Adrenal gland (tissue), 12 donors: ENCODE results near the gene SMCO4. TPM values are rescaled to one million over a fixed set of nuclear protein-coding genes. Genes with fewer than 3 reads are reported as not detected.

Source experiments
- DNase-seq, 7 donors: peaks; one replicate each; pipeline ENCODE4 v3.0.0-alpha.2; 2019 to 2020
- H3K27ac ChIP-seq, 5 donors: fragments of 200-600 bp; sonication (generic) in 4 of 5; 1 replicate in 3 of 5; 2 replicates in 2 of 5; pipeline versions ENCODE4 v1.5.1 to v1.8.0; 2016 to 2020; ENCODE audit warnings: mild to moderate bottlenecking in 1 of 5
- H3K27me3 ChIP-seq: fragments of 200-600 bp; 2 replicates; pipeline ENCODE4 v1.8.0; 2021
- H3K36me3 ChIP-seq, 2 donors: fragments of 200-600 bp; replicated peaks in 1 of 2; 1 replicate in 1 of 2; 2 replicates in 1 of 2; pipeline versions ENCODE4 v1.5.1 to v1.8.0; 2018 to 2022
- H3K4me1 ChIP-seq, 2 donors: fragments of 200-600 bp; replicated peaks in 1 of 2; 1 replicate in 1 of 2; 2 replicates in 1 of 2; pipeline versions ENCODE4 v1.5.1 to v1.8.0; 2018 to 2021
- H3K4me3 ChIP-seq, 4 donors: fragments of 200-600 bp; sonication (generic) in 3 of 4; one replicate each; pipeline ENCODE4 v1.5.1; 2016 to 2018
- H3K9me3 ChIP-seq, 3 donors: fragments of 200-600 bp; sonication (generic) in 1 of 3; replicated peaks in 1 of 3; 1 replicate in 2 of 3; 2 replicates in 1 of 3; pipeline versions ENCODE4 v1.5.1 to v1.8.0; 2016 to 2021
- CTCF ChIP-seq, 6 experiments: fragments of 450-650 bp in 4 of 6; fragments of 200-600 bp in 2 of 6; sonication (generic) in 1 of 6; IDR thresholded peaks; 1 replicate in 5 of 6; 2 replicates in 1 of 6; pipeline versions ENCODE4 v1.5.1 to v1.8.0; 2016 to 2021; ENCODE audit warnings: antibody characterized with exemption in 6 of 6, mild to moderate bottlenecking in 2 of 6, moderate library complexity in 1 of 6
- POLR2A ChIP-seq, 2 donors: fragments of 450-650 bp; IDR thresholded peaks; one replicate each; pipeline ENCODE4 v1.6.1; 2017; ENCODE audit warnings: antibody characterized with exemption in 2 of 2, mild to moderate bottlenecking in 2 of 2, moderate library complexity in 1 of 2
- WGBS, 4 donors: extraction: QIAGEN DNeasy Blood & Tissue Kit in 2 of 4; methylation state at CpG; one replicate each; pipeline versions ENCODE4 v1.1.5 to v1.1.7; 2013 to 2017; 5-methylcytosine and 5-hydroxymethylcytosine counted together
- intact Hi-C, 2 donors: fragments of 100-400 bp; cut with DNase I; formaldehyde crosslinking; loops; one replicate each; pipeline versions ENCODE4 v1.14.1 to v1.15.0; 2022 to 2023
- polyA plus RNA-seq, 3 donors: library from polyadenylated mRNA; stranded (reverse); fragments of 200-250 nt in 2 of 3; fragments of 350-450 nt in 1 of 3; fragmentation: Illumina TruSeq in 1 of 3; extraction: RNeasy Lipid Tissue Mini Kit (QIAGEN cat#74804) in 1 of 3; gene quantifications; one replicate each; pipeline ENCODE4 v1.2.3, GENCODE V29; 2013 to 2014
- total RNA-seq, 9 donors: library from RNA; depleted of rRNA in 4 of 9; stranded (reverse); fragments of >200 nt in 4 of 9; fragments of 120-200 nt in 1 of 9; fragmentation: NEBNext Ultra II Directional in 1 of 9; extraction: Animal tissue kit (Norgen Biotek cat#: 25700) in 1 of 9; gene quantifications; one replicate each; pipeline versions ENCODE4 v1.1.0 to v1.2.4, GENCODE V29; 2013 to 2023
- donor health status: healthy with polysubstance abuse.
- donor health status: Bipolar disorder and iron deficiency.
- donor health status: DM: yes; HTN: yes; CAD: no.
- donor health status: DM: no; HTN: no; CAD: no.
- donor health status: DM: no; HTN: no; CAD: no.
- donor health status: DM: yes; HTN: yes; CAD: no.

Gene SMCO4
- total and polyA plus RNA-seq, 12 donors: 23.2 to 108 (median 73.2) TPM

DNA sequence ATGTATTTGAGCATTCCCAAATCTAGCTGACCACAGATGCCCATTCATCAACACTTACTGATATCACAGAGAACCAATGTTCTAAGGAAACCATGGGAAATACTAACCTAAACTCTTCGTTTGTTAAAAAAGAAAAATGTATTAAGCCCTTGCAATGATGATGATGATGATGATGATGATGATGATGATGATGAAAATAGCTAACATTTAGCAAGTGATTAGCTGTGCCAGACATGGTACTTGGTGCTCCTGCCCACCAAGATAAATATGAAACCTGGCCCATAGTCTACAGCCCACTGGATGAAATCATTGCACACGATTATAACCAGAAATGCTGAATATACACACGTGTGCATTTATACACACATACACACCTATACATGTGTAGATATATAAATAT, 37.5 kb downstream of the SMCO4 start:
- no peak for TF ChIP-seq POLR2A (IDR thresholded peaks at IDR 0.05)
- no peak for TF ChIP-seq CTCF (IDR thresholded peaks at IDR 0.05)
- 92 to 97% (median 93%) methylated on average over 3 of the region's 3 CpGs for WGBS, 4 donors
- intact Hi-C loops: no loop called here

DNA sequence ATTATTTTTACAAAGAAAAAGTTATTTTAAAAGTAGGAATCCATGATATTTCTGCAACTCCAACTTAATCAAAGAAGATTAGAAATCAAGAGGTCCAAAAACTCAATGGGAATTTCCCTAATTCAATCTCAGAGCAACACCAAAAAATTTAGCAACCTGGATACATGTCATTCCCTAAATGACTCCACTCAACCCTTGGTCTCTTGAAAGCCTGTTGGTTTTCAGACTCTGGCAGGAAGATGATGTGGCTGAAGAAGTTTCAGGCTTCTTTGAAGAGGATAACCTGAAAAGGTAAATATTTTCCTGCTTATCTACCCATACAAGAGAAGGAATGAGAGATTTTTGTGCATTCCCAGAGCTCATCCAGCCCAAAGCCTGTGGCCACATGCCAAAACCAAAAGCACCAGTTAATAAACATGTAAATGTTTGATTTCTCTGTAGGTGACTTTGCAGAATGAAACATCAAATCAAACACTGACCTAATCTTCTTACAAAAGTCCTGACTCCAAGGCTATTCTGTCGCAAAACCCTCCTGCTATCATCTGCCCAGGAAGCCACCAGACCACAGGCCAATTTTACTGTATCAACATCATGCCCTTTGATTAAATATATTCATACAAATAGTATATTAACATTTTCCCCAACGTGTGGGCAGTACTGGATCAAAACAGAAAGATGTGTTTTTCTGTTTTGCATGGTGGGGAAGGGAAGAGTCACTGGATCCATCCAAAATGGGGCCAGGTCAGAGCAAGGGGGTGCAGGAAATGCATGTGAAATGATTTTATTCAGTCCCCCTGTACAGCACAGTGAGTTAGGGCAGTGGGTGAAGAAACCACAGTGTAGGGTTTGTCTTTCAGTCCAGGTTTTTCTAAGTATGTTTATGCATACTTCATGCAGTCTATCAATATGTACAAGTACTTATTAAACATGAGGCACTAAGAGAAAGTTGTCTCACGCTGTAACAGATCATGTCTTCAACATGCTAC, 38.8 kb downstream of the SMCO4 start:
- TF ChIP-seq POLR2A (IDR thresholded peaks at IDR 0.05): no peak
- H3K4me1 ChIP-seq: no peaks in the 10 kb centered on the region
- intact Hi-C loops: no loop called here
- 63 to 75% (median 64%) methylated on average over 3 of the region's 3 CpGs for WGBS, 4 donors
- DNase-seq: peak in 1 of 7 donors; percentile 19
- H3K27me3 ChIP-seq: no peaks in the 10 kb centered on the region
- H3K9me3 ChIP-seq: no peaks in the 10 kb centered on the region
- no peak overlapping the region for H3K27ac ChIP-seq
- no peak overlapping the region for H3K4me3 ChIP-seq
- H3K36me3 ChIP-seq: no peaks in the 10 kb centered on the region

More for the DNA sequence above, 37.5 kb downstream of the SMCO4 start:
- Histone ChIP-seq H3K9me3 (no peaks in the 10 kb centered on the region), H3K27me3 (no peaks in the 10 kb centered on the region), H3K4me1 (peaks cover 8 to 12% of the 10 kb centered on the region in 2 donors), H3K27ac (no peak overlapping the region), H3K36me3 (no peaks in the 10 kb centered on the region), H3K4me3 (no peak overlapping the region)
- no peak for DNase-seq

DNA sequence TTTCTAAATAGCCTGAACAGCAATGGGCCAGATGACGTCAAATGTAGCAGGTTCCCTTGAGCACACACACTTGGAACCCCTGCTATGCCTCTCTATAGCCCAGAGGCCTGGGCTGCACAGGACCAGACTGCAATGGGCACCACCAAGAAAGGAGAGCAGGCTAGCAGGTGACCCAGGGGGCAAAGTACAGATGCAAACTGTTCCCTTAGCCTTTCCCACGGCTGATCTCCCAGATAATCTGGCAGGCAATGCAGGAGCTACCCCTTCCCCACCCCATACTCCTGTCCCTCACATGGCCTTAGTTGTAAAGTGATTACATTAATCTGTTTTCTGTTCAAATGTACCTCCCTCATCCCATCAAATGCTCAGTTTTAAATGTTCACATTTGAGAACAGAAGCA, 41.3 kb downstream of the SMCO4 start:
- Histone ChIP-seq H3K9me3 (no peaks in the 10 kb centered on the region), H3K27ac (no peak overlapping the region), H3K4me1 (no peaks in the 10 kb centered on the region), H3K4me3 (no peak overlapping the region), H3K27me3 (no peaks in the 10 kb centered on the region), H3K36me3 (no peaks in the 10 kb centered on the region)
- no peak for DNase-seq
- TF ChIP-seq POLR2A (IDR thresholded peaks at IDR 0.05) (no peak), CTCF (IDR thresholded peaks at IDR 0.05) (no peak)
- 65 to 94% (median 87%) methylated on average over 2 of the region's 2 CpGs for WGBS, 4 donors
- intact Hi-C loops: no loop called here

DNA sequence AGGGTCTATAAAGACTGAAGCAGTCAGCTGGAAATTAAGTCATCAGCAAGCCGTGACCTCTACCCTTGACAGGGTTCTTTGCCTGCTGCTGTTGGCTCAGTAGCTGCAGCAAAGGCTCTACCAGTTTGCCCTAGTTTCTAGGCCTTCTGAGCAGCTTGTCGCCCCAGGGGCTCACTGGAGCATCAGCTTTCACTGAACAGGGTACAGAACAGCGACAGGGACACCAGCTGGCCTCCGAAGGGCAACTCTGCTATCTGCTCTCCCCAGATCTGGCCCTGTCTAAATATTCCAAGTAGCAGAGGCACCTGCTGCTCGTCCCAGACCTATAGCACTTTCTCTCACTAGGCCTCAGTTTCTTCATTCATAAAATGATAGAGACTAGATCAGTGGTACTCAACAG, 42.4 kb downstream of the SMCO4 start:
- intact Hi-C loops: no loop called here
- TF ChIP-seq POLR2A (IDR thresholded peaks at IDR 0.05): no peak
- no peak for TF ChIP-seq CTCF (IDR thresholded peaks at IDR 0.05)
- no peak overlapping the region for H3K27ac ChIP-seq
- peak in 1 of 7 donors; percentile 72 for DNase-seq
- H3K4me1 ChIP-seq: no peaks in the 10 kb centered on the region
- WGBS, 4 donors: 87 to 94% (median 92%) methylated on average over 4 to 5 of the region's 5 CpGs
- H3K27me3 ChIP-seq: no peaks in the 10 kb centered on the region
- H3K4me3 ChIP-seq: no peak overlapping the region
- no peaks in the 10 kb centered on the region for H3K9me3 ChIP-seq
- H3K36me3 ChIP-seq: no peaks in the 10 kb centered on the region
